HepG2 (cell line): ENCODE data around the gene PANK2. TPM values are rescaled to one million over a fixed set of nuclear protein-coding genes. Genes with fewer than 3 reads are reported as not detected.
A peak's percentile ranks its signal among the peaks of the same experiment; 100 is the strongest.

Source experiments
- FOSL1 ChIP-seq: sonication (generic); formaldehyde crosslinking; IDR thresholded peaks from 2 replicates; pipeline ENCODE4 v1.9.0; 2021; ENCODE audit warnings: missing genetic modification reagents, borderline replicate concordance
- GATAD2A ChIP-seq: IDR thresholded peaks from 2 replicates; pipeline ENCODE4 v1.6.1; 2016
- IRF2 ChIP-seq: IDR thresholded peaks from 2 replicates; pipeline ENCODE4 v1.6.1; 2018; ENCODE audit warnings: missing genetic modification reagents, missing compliant biosample characterization
- MED1 ChIP-seq: sonication (generic); formaldehyde crosslinking; IDR thresholded peaks from 2 replicates; pipeline ENCODE4 v1.4.0; 2020; ENCODE audit warnings: missing genetic modification reagents
- MEF2D ChIP-seq: sonication (generic); formaldehyde crosslinking; IDR thresholded peaks from 2 replicates; pipeline ENCODE4 v1.5.1; 2020; ENCODE audit warnings: mild to moderate bottlenecking, missing genetic modification reagents
- NFE2 ChIP-seq: sonication (generic); formaldehyde crosslinking; IDR thresholded peaks from 2 replicates; pipeline ENCODE4 v1.4.0; 2020; ENCODE audit warnings: missing genetic modification reagents
- NFE2L1 ChIP-seq: sonication (generic); formaldehyde crosslinking; IDR thresholded peaks from 2 replicates; pipeline ENCODE4 v1.4.0; 2020; ENCODE audit warnings: missing genetic modification reagents, mild to moderate bottlenecking, borderline replicate concordance
- NR2F6 ChIP-seq, 2 experiments: IDR thresholded peaks; 2 replicates each; pipeline ENCODE4 v1.6.1; 2016; ENCODE audit warnings: antibody characterized with exemption in 1 of 2, mild to moderate bottlenecking in 1 of 2
- POGZ ChIP-seq: sonication (generic); formaldehyde crosslinking; IDR thresholded peaks from 2 replicates; pipeline ENCODE4 v1.4.0; 2020; ENCODE audit warnings: mild to moderate bottlenecking, missing genetic modification reagents
- PRDM10 ChIP-seq: sonication (generic); formaldehyde crosslinking; IDR thresholded peaks from 2 replicates; pipeline ENCODE4 v1.4.0; 2020; ENCODE audit warnings: low read depth, missing genetic modification reagents
- RARA ChIP-seq: IDR thresholded peaks from 2 replicates; pipeline ENCODE4 v1.6.1; 2016; ENCODE audit warnings: missing genetic modification reagents, missing compliant biosample characterization
- RCOR2 ChIP-seq: IDR thresholded peaks from 2 replicates; pipeline ENCODE4 v1.6.1; 2016; ENCODE audit warnings: missing biosample characterization, missing genetic modification reagents
- SAP130 ChIP-seq: IDR thresholded peaks from 2 replicates; pipeline ENCODE4 v1.6.1; 2016; ENCODE audit warnings: low read depth
- SNAPC5 ChIP-seq: sonication (generic); formaldehyde crosslinking; IDR thresholded peaks from 2 replicates; pipeline ENCODE4 v1.8.1; 2023; ENCODE audit warnings: mild to moderate bottlenecking, missing genetic modification reagents, borderline replicate concordance
- TFDP1 ChIP-seq: IDR thresholded peaks from 2 replicates; pipeline ENCODE4 v1.6.1; 2016; ENCODE audit warnings: missing compliant biosample characterization, missing genetic modification reagents, borderline replicate concordance
- THAP8 ChIP-seq: sonication (generic); formaldehyde crosslinking; IDR thresholded peaks from 2 replicates; pipeline ENCODE4 v1.5.1; 2020; ENCODE audit warnings: missing genetic modification reagents, mild to moderate bottlenecking, borderline replicate concordance
- ZBTB43 ChIP-seq: sonication (generic); formaldehyde crosslinking; conservative IDR thresholded peaks from 2 replicates; pipeline ENCODE4 v1.4.0; 2020; ENCODE audit warnings: missing genetic modification reagents
- ZFX ChIP-seq: sonication (generic); formaldehyde crosslinking; IDR thresholded peaks from 2 replicates; pipeline ENCODE4 v1.4.0; 2020; ENCODE audit warnings: mild to moderate bottlenecking, low read depth, missing genetic modification reagents, moderate library complexity
- ZKSCAN8 ChIP-seq: IDR thresholded peaks from 2 replicates; pipeline ENCODE4 v1.6.1; 2016; ENCODE audit warnings: borderline replicate concordance, missing genetic modification reagents, missing compliant biosample characterization
- ZMYM2 ChIP-seq: sonication (generic); formaldehyde crosslinking; IDR thresholded peaks from 2 replicates; pipeline ENCODE4 v1.8.0; 2022; ENCODE audit warnings: mild to moderate bottlenecking, missing genetic modification reagents
- ZNF18 ChIP-seq: sonication (generic); formaldehyde crosslinking; IDR thresholded peaks from 2 replicates; pipeline ENCODE4 v1.8.0; 2022; ENCODE audit warnings: mild to moderate bottlenecking, missing genetic modification reagents; ENCODE audit not compliant: insufficient replicate concordance
- ZNF180 ChIP-seq: sonication (generic); formaldehyde crosslinking; IDR thresholded peaks from 2 replicates; pipeline ENCODE4 v1.4.0; 2020; ENCODE audit warnings: low read depth, missing genetic modification reagents, borderline replicate concordance
- ZNF570 ChIP-seq: sonication (generic); formaldehyde crosslinking; IDR thresholded peaks from 2 replicates; pipeline ENCODE4 v1.4.0; 2020; ENCODE audit warnings: mild to moderate bottlenecking, missing genetic modification reagents, borderline replicate concordance
- polyA plus RNA-seq, 8 experiments: library from polyadenylated mRNA; depleted of rRNA in 3 of 8; stranded (reverse) in 7 of 8; unstranded in 1 of 8; fragments of >200 nt; fragmentation: Illumina TruSeq in 4 of 8; extraction: Trizol in 4 of 8; gene quantifications; 2 replicates each; pipeline versions ENCODE4 v1.2.1 to v1.2.3, GENCODE V29; 2011 to 2016; ENCODE audit warnings: low read depth in 4 of 8, missing spikeins in 1 of 8, mixed read lengths in 1 of 8; ENCODE audit not compliant: insufficient read depth in 1 of 8
- total RNA-seq, 5 experiments: library from RNA; depleted of rRNA; stranded (reverse); fragments of >200 nt; fragmentation: Illumina TruSeq; extraction: Trizol; gene quantifications; 2 replicates each; pipeline ENCODE4 v1.2.3, GENCODE V29; 2016; ENCODE audit warnings: low read depth in 1 of 5

The PANK2 gene
- total and polyA plus RNA-seq, 2 of the 13 experiments (the other 11 are each of a cell fraction or from before 2014, with no cell fraction given), result 39.2 to 123 TPM

- 0 out of 2 replicates have a peak, but pooled peaks have one; percentile 28 for TF ChIP-seq IRF2 (CRISPR knock-in tag)
- peak; percentile 59; the same call in 1 of the 2 replicates for TF ChIP-seq RARA (CRISPR knock-in tag)
- TF ChIP-seq MEF2D, result 0 out of 2 replicates have a peak, but pooled peaks have one; percentile 29
- TF ChIP-seq SAP130 (CRISPR knock-in tag), result peak; percentile 58; the same call in 1 of the 2 replicates
- TF ChIP-seq NFE2, result peak; percentile 92
- no peak for TF ChIP-seq THAP8 (CRISPR knock-in tag)
- TF ChIP-seq TFDP1 (CRISPR knock-in tag), result no peak
- TF ChIP-seq ZNF570, result no peak
- TF ChIP-seq ZFX (CRISPR knock-in tag), result peak; percentile 57
- TF ChIP-seq ZKSCAN8 (CRISPR knock-in tag), result no peak
- peak; percentile 85; the same call in 1 of the 2 replicates for TF ChIP-seq NFE2L1 (CRISPR knock-in tag)
- peak; percentile 57; the same call in 1 of the 2 replicates for TF ChIP-seq GATAD2A
- TF ChIP-seq PRDM10 (CRISPR knock-in tag), result peak; percentile 91
- TF ChIP-seq ZNF180 (CRISPR knock-in tag), result no peak
- TF ChIP-seq MED1 (CRISPR knock-in tag), result 0 out of 2 replicates have a peak, but pooled peaks have one; percentile 22
- no peak for TF ChIP-seq ZBTB43 (CRISPR knock-in tag)
- TF ChIP-seq ZMYM2 (CRISPR knock-in tag), result no peak
- TF ChIP-seq ZNF18 (CRISPR knock-in tag), result no peak
- TF ChIP-seq NR2F6 (IDR thresholded peaks at IDR 0.05), result peak; percentile 73
- peak; percentile 83 for TF ChIP-seq NR2F6 (CRISPR knock-in tag; IDR thresholded peaks at IDR 0.05)
- TF ChIP-seq SNAPC5 (CRISPR knock-in tag), result no peak
- TF ChIP-seq FOSL1, result peak; percentile 41; the same call in 1 of the 2 replicates
- no peak for TF ChIP-seq RCOR2 (CRISPR knock-in tag)
- peak; percentile 69; the same call in 1 of the 2 replicates for TF ChIP-seq POGZ (CRISPR knock-in tag)
Measured at GRCh38 chr20:3843490-3843889, 45.7 kb upstream of the PANK2 start (continued).
